COLO668 (cell line): ENCODE data around the gene PUS7.
"Not testable (repeated sequence)": the region's sequence is repeated elsewhere in the genome, so short reads cannot be mapped to it uniquely, and the experiment has no call there.

Experiments used
- DNase-seq: peaks from one replicate; lab custom pipeline; 2025; ENCODE audit not compliant: unreplicated experiment; lab: John Stamatoyannopoulos, UW

Gene PUS7, protein sequence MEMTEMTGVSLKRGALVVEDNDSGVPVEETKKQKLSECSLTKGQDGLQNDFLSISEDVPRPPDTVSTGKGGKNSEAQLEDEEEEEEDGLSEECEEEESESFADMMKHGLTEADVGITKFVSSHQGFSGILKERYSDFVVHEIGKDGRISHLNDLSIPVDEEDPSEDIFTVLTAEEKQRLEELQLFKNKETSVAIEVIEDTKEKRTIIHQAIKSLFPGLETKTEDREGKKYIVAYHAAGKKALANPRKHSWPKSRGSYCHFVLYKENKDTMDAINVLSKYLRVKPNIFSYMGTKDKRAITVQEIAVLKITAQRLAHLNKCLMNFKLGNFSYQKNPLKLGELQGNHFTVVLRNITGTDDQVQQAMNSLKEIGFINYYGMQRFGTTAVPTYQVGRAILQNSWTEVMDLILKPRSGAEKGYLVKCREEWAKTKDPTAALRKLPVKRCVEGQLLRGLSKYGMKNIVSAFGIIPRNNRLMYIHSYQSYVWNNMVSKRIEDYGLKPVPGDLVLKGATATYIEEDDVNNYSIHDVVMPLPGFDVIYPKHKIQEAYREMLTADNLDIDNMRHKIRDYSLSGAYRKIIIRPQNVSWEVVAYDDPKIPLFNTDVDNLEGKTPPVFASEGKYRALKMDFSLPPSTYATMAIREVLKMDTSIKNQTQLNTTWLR

DNA sequence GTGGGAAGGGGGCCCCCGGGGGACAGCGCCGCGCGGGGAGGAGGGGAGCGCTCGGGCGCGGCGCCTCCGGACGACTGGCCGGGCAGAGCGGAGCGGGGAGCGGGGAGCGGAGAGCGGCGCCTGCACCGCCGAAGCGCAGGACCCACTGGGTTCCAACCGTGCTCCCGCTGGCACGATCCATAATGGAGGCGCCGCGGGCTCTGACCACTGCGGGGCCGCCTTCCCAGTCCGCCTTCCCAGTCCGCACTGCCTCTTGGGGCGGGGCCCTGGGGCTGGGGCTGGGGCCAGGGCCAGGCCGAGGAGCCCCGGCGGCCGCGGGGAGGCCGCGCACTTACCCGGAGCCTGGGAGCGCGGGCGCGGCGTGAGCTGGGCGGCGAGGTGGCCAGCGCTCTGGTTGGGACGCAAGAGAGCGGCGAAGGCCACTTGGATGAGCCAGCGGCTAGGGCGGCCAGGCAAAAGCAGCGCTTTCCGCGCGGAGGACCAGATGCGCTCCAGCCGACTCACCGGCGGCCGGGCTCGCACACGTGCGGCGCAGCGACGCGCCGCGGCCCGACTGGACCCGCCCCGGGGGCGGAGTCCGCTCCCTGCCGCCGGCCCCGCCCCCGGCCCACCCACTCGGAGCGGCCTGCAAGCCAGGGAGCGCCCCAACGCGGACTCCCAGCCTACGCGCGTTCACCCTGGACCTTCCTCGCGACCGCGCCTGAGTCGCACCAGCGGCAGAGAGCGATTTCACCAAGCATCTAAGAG, at the start of gene PUS7:
PUS7 (minus strand) TSS at position 555 of the 747 bp plus-strand sequence. CDS start 13,759 bp downstream, outside the sequence.
- DNase-seq, result peak; percentile 96

DNA sequence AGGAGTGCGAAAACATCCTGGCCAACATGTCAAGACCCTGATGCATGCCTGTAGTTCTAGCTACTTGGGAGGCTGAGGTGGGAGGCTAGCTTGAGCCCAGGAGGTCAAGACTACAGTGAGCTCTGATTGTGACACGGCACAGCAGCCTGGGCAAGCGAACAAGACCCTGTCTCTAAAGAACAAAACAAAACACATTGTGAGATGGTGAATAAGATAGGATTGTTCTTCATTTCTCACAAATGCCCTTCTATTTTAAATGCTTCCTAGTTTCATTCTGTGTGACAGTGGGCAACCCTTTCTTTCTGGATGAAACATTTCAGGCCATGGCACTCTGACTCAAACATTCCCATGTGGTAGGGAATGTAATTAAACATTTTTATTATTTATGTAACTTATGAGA, 45.8 kb upstream of the PUS7 start:
- DNase-seq, result no peak

DNA sequence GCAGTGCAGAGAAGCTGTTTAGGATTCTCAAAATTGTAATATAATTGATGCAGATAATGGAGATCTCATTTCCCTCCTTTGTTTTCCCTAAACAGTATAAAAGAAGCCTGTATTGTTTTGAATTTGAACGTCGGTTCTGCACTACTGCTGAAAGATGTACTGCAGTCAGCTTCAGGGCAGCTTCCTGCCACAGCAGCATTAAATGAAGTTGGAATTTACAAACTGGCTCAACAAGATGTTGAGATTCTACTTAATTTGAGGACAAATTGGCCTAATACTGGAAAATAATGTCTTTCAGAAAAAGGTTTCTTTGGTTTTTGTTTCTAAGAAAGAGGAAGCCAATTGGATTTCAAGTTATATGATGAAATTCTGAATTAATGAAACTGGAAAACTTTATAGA, 45.0 kb upstream of the PUS7 start:
- DNase-seq, result no peak

DNA sequence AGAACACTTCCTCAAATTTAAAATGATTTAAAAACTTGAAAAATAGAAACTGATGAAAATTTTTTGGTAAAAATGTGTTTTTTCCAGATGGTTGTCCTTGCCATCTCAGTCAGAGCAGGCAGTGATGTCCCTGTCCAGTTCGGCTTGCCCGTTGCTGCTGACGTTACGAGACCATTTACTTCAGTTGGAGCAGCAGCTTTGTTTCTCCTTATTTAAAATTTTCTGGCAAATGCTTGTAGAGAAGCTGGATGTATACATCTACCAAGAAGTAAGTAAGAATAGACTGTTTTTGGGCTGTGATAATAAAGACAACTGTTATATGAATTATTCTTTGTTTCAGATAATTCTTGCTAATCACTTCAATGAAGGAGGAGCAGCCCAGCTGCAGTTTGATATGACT, 43.1 kb upstream of the PUS7 start:
- no peak for DNase-seq

DNA sequence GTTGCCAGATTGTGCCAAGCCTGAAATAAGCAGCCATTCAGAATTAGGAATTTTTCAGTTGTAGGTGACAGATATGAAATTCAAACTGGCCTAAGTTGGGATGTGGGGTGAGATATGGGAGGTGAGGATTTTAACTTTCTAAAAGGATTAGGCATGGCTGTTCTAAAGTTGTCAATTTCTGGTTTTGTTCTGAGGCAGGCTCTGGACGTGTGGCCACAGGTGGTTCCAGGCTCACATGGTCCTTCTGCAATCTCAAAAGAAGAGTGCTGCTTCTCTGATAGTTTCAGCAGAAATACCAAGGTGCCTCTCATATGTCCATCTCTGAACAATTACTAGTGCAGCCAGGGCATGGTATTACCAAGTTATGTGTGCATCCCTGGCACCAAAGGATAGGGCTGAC, 37.9 kb upstream of the PUS7 start:
- no peak for DNase-seq

DNA sequence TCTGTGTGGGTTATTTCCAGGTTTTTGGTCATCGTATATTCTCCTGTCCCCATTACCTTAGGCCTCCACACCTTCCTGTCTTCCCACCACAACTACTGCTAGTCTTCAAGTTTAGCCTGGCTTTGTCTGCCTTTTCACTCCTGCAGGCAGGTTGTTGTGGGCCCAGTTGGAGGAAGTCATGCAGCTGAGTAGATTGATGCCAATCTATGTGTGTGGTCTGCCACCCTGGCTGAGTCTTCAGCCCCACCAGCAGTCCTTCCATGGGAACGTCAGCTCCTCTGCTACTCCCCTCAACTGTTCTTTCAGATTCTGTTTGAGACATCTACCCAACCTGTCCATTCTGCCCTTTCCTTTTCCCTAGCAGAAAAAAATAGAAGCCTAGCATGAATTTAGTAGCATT, 16.3 kb upstream of the PUS7 start:
- DNase-seq, result no peak

DNA sequence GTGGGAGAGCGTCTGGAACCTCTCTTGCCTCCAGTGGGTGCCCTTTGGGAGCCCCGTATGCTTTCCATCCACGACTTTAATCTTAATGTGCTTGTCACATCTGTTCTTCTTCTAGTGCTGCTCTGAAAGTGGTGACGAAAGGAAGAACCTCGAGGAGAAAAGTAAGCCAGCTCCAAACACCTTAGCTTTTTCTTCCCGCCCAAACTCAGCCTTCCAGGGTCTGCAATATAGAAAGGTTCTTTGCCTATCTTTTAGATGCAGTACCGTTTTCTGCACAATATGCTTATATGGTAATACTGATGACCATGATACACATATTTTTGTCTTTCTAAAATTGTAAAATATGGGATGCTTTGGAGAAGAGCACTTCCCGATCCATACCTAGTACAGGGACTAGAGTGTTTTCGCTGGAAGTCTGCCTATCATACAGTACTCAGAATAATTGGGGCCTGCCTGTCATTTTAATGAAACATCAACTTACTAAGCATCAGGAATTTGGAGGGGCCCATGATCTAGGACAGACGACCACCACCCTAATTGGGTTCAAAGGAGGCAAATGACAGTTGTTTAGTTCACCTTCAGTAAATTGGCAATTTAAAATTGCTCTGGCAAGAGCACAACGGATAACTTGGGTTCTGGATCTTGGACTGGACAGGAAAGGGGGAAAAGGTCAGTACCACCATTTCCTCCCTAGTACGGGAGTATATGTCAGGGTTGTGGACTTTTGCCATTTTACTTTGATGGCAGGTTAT, 10.8 kb upstream of the PUS7 start:
- DNase-seq, result no peak

DNA sequence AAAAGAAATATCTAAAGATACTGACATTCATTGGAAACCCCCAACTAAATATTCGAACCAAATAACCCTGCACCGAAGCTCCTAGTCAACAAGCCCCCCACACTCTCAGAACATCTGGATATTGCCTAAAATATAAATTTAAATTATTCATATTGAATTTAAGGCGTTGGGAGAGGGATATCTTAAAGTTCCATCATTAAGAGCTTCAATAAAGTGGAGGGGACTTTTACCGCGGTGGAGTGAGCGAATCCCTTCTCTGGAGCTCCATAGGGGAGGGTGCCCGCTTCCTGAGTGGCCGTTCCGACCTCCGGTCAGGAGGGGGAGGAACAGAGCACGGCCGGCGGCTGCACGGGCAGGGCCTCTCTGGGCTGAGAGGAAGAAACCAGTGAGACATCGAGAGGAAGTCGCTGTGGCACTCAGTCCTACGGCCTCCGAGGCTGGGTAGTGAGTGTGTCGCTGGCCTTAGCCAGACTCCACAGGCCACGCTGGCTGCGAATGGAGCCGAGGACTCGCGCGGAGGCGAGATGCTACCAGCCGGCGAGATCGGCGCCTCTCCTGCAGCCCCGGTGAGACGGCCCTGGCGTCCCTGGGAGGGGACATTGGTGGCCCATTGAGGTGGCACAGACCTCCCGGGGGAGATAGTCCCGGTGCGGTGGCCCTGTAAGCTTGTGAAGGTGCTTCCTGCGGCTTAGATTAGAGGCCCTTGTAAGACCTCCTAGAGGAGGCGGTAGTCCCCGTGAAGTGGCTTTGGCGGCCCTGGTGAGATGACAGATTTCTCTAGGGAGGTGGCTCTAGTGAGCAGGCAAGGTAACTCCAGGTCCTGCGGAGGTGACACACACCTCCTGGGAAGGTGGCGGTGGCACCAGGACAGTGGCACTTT, 10.0 kb upstream of the PUS7 start, which contains the start of gene RINT1:
RINT1 (plus strand) TSS at position 410 of the 880 bp plus-strand sequence; CDS start at position 525, 115 bp downstream.
- peak; percentile 88 for DNase-seq

DNA sequence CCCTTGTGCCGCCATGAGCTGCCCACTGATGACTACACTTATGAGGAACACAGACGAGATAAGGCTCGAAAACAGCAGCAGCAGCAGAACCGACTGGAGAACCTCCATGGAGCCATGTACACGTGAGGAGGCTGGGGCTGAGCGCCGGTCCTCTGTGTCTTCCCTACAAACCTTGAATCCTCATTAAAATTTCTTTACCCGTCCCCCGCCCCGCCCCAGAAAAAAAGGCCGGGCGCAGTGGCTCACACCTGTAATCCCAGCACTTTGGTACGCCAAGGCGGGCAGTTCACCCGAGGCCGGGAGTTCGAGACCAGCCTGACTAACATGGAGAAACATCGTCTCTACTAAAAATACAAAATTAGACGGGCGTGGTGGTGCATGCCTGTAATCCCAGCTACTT, 8.5 kb upstream of the PUS7 start:
- DNase-seq, result no peak

DNA sequence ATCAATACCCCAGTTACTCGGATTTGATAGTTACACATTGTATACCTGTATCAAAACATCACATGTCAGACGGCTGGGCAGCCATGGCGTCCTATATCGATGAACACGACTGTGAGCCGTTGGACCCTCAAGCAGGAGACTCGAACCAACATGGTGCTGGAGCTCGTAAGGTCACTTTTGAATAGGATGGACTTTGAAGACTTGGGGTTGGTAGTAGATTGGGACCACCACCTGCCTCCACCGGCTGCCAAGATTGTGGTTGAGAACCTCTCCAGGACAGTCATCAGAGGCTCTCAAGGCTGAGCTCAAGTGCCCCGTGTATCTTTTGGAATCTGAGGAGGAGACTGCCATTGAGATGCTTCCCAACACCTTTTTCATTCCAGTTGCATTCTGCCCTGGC, 8.1 kb upstream of the PUS7 start:
- DNase-seq, result no peak

DNA sequence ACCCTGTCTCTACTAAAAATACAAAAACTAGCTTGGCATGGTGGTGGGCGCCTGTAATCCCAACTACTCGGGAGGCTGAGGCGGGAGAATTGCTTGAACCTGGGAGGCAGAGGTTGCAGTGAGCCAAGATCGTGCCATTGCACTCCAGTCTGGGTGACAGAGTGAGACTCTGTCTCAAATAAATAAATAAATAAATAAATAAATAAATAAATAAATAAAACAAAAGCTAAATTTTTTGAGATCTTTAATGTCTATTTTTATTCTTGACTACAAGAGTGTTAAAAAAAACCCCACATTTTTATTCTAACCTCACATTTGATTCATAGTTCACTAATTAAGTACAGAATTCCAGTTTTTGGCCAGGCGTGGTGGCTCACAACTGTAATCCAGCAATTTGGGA, 5.7 kb upstream of the PUS7 start:
- DNase-seq, result not testable (repeated sequence)

DNA sequence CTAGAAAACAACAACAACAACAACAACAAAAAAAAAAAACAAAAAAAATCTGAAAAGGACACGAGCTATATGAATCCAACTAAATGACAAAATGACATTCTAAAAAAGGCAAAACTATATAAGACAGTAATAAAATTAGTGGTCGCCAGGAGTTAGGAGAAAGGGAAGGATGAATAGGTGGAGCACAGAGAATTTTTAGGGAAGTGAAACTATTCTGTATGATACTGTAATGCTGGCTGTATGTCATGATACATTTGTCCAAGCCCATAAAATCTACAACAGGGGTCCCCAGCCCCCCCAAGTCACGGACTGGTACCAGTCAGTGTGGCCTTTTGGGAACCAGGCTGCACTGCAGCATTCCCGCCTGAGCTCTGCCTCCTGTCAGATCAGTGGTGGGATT, 2.8 kb upstream of the PUS7 start:
- DNase-seq, result no peak

DNA sequence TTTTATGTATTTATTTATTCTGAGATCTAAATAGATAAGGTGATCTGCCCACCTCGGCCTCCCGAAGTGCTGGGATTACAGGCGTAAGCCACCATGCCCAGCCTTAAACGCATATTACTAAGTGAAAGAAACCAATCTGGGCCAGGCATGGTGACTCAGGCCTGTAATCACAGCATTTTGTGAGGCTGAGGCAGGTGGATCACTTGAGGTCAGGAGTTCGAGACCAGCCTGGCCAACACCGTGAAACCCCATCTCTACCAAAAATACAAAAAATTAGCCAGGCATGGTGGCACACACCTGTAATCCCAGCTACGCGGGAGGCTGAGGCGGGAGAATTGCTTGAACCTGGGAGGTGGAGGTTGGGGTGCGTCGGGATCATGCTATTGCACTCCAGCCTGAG, 2.4 kb upstream of the PUS7 start:
- not testable (repeated sequence) for DNase-seq

DNA sequence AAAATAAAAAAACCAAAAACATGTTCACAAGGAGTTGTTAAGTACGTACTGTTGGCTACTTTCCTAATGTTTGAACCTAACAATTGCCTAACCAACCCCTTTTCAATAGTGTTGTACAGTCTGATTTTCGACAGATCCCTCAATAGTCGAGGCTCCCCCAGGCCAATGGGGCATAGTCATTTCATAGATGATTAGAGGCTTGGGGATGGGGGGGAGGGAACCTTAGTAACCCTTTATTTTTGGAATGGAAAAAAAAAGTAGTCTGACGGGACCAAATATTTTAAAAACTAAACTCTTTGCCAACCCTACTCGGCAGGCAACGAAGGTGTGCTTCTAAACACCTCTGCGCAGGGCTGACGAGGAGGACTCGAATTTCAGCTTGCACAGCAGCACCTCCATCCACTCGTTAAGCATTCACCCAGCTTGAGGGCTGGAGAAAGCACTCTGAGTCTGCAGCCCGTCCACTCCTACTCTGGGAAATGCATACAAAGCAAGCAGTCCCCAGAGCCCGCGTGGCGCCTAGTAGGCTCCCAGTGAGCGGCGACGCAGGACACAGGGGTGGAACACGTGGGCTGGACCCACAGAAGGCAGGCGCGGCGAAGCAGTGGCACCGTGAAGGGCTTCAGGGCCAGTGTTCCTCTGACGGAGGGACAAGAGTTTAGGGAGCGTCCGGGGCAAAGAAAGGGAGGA, 899 bp downstream of the PUS7 start:
- DNase-seq, result peak; percentile 74

DNA sequence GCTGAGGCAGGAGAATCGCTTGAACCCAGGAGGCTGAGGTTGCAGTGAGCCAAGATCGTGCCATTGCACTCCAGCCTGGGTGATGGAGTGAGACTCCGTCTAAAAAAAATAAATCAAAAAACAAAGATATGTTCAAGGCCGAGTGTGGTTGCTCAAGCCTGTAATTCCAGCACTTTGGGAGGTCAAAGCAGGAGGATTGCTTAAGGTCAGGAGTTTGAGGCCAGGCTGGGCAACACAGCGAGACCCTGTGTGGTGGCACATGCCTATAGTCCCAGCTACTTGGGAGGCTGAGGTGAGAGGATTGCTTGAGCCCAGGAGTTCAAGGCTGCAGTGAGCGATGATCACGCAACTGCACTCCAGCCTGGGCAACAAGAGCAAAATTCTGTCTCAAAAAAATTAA, 1.5 kb downstream of the PUS7 start:
- not testable (repeated sequence) for DNase-seq

DNA sequence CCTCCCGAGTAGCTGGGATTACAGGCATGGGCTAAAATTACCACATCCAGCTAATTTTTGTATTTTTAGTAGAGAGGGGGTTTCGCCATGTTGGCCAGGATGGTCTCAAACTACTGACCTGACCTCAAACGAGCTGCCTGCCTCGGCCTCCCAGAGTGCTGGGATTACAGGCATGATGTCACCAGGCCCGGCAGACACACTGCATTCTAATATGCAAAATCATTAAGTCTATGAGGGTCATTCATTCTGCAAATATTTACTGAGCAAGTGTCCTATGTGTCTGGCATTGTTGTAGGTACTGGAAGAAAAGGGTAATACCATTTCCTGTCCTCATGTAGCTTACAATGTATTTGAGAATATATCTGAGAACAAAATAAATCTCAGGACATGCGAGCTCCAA, 2.7 kb downstream of the PUS7 start:
- DNase-seq, result no peak

DNA sequence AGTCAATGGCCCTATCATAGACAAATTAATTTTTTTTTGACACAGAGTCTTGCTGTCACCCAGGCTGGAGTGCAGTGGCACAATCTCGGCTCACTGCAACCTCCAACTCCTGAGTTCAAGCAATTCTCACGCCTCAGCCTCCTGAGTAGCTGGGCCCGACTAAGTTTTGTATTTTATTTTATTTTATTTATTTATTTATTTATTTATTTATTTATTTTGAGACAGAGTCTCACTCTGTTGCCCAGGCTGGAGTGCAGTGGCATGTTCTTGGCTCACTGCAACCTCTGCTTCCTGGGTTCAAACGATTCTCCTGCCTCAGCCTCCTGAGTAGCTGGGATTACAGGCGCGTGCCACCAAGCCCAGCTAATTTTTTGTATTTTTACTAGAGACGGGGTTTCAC, 6.5 kb downstream of the PUS7 start:
- DNase-seq, result not testable (repeated sequence)

DNA sequence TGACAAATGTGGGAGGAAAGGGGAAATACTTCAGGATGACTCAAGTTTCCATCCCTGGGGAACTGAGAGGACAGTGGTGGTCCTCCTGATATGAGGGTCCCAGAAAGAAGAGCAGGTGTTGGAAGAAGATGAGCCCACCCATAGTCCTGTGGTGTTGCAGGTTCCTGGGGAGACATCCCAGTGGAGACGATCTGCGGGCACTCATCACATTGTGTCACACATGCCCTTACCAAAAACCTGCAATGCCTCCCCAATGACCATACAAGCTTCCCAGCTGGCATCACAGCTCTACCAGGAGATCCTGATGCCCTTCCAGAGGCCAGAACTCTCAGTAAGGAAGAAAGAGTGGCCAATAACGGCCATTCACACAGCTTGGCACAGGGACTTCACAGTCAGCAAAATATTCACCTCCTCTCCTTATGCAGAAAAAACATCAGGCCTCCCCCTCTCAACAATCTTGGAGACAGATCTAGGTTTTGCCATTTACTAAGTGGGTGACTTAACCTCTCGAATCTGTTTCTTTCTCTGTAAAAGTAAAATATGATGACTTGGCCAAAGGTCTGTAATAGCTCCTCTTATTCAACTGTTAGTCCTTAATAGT, 9.0 kb downstream of the PUS7 start:
- DNase-seq, result no peak

DNA sequence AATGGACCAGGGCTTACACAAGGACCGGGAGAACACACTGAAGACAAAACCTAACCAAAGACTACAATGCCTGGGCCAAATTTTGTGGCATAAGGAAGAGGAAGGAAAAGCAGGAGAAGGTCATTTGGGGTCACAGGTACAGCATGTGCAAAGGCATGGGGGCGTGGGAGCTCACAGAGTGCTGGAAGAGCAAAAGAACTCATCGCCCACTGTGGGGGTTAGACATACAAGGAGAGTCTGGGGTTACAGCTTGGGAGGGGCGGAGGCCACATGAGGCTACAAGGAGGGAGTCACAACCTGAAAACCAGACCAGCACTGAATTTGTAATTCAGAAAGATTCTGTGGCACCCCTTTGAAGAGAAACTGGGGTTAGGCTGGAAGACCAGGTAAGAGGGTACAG, 9.7 kb downstream of the PUS7 start:
- DNase-seq, result no peak
